GM12875 (cell line): ENCODE measurements around the gene CRB3.

Source experiments
- H3K4me3 ChIP-seq: one replicate; pipeline ENCODE4 v1.5.1; 2011; ENCODE audit warnings: low read depth, low read length, control low read depth
- TF ChIP-seq, protein P1 (sequence below): IDR thresholded peaks from 2 replicates; pipeline ENCODE4 v1.5.1; 2011; ENCODE audit warnings: low read depth, mild to moderate bottlenecking, control low read depth, inconsistent platforms, low read length, moderate library complexity, borderline replicate concordance; ENCODE audit not compliant: insufficient read depth

Gene CRB3

DNA sequence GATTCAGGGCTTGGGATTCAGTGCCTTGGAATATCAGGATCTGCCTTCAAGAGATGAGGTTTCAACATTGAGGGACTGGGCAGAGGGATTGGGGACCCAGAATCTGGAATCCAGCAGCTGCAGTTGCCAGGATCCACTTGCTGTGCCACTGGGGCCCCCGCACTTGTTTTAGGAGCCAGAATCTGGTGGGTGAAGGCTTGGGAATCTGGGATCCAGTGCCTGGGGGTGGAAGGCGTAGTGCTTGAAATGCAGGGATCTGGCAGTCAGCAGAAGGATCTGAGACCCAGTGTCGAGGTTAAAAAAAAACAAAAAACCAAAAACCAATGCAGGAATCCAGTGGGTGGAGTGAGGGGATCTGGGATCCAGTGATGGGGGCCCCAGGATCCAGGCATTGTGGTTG, 23.2 kb upstream of the CRB3 start:
- TF ChIP-seq, protein P1, sequence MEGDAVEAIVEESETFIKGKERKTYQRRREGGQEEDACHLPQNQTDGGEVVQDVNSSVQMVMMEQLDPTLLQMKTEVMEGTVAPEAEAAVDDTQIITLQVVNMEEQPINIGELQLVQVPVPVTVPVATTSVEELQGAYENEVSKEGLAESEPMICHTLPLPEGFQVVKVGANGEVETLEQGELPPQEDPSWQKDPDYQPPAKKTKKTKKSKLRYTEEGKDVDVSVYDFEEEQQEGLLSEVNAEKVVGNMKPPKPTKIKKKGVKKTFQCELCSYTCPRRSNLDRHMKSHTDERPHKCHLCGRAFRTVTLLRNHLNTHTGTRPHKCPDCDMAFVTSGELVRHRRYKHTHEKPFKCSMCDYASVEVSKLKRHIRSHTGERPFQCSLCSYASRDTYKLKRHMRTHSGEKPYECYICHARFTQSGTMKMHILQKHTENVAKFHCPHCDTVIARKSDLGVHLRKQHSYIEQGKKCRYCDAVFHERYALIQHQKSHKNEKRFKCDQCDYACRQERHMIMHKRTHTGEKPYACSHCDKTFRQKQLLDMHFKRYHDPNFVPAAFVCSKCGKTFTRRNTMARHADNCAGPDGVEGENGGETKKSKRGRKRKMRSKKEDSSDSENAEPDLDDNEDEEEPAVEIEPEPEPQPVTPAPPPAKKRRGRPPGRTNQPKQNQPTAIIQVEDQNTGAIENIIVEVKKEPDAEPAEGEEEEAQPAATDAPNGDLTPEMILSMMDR = no peak
- no peak overlapping the region for H3K4me3 ChIP-seq

DNA sequence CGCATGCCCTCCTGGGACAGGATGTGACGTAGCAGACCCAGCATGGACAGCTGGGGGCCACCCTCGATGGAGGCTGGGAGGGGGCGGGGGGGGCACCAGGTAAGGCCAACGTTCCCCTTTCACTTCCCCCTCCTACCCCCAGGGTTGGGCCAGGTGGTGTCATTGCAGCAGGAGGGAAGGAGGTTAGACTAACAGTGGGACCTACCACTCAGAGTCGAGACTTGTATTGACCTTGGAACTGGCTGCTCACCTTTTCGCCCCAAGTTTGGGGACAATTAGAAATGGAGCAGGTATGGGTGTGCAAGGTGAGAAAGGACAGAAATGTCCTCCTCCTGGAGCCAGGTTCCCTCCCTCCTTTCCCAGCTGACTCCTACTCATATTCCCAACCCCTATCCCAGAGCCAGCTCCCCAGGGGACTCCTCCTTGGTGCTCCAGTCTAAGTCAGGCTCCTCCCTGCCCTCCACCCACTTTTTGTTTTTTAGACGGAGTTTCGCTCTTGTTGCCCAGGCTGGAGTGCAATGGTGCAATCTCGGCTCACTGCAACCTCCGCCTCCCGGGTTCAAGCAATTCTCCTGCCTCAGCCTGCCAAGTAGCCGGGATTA, 21.9 kb upstream of the CRB3 start:
- H3K4me3 ChIP-seq = no peak overlapping the region
- TF ChIP-seq, protein P1 = no peak

DNA sequence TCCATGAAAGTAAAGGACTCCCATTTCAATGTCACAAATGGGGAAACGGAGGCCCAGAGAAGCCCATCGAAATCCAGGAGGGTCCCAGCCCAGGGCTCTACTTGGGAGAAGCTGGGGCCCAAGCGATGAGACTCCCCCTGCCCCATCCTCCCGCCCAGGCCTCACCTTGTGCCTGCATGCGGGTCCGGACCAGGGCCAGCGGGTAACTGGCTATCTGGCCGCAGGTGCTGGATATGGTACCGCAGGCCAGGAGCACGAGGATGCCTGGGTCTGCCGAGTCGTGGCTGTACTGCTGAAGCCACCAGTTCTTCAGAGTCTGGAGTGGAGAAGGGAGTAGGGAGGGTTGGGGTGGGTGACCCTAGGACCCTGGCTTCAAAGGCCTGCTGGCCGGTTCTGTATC, 20.1 kb upstream of the CRB3 start:
- TF ChIP-seq, protein P1 = no peak
- H3K4me3 ChIP-seq = no peak overlapping the region

GRCh38 chr19:6446452-6446851, 17.6 kb upstream of the CRB3 start:
- TF ChIP-seq, protein P1 = no peak
- H3K4me3 ChIP-seq = no peak overlapping the region

DNA sequence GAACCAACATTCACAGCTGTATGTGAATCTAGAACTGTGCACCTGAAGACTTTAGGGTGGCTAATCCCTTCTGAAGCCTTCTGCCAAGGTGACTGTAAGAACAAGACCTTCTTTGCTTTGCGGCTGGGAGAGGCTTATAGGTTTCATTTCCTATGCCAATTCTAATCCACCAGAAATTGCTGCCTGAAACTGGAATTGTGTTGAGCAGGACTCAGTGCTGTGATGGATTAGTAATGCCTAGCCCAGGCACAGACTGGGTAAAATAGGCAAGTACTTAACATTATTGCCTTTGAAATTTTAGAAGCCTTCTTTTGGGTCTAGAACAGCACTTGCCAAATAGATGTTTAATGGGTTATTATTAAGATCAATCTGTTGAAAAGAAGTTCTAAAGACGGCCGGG, 16.0 kb upstream of the CRB3 start:
- H3K4me3 ChIP-seq = no peak overlapping the region
- TF ChIP-seq, protein P1 = no peak

GRCh38 chr19:6450166-6450565, 13.9 kb upstream of the CRB3 start:
- no peak overlapping the region for H3K4me3 ChIP-seq
- TF ChIP-seq, protein P1 = no peak

- H3K4me3 ChIP-seq = no peak overlapping the region
- TF ChIP-seq, protein P1 = no peak
These were observed 12.4 kb upstream of the CRB3 start for GRCh38 chr19:6451583-6452222.
